Neural cell (in vitro differentiated cells): Measurements from ENCODE around the gene ST6GALNAC4.

Experiments
- EP300 ChIP-seq: fragments of 450-650 bp; conservative IDR thresholded peaks from 2 replicates; pipeline ENCODE4 v1.6.1; 2014; ENCODE audit warnings: antibody characterized with exemption, mild to moderate bottlenecking, moderate library complexity; ENCODE audit not compliant: poor library complexity, severe bottlenecking
- EZH2 ChIP-seq: fragments of 200-600, 300-800 bp; shearing (Covaris generic), sonication (generic); IDR thresholded peaks from 2 replicates; pipeline ENCODE4 v1.6.1; 2014; ENCODE audit warnings: antibody characterized with exemption, low read length, borderline replicate concordance, mild to moderate bottlenecking; ENCODE audit not compliant: insufficient read depth, poor library complexity, severe bottlenecking
- POLR2AphosphoS5 ChIP-seq: IDR thresholded peaks from 2 replicates; pipeline ENCODE4 v1.6.1; 2012
- RAD21 ChIP-seq: fragments of 450-650 bp; conservative IDR thresholded peaks from 2 replicates; pipeline ENCODE4 v1.6.1; 2014; ENCODE audit warnings: antibody characterized with exemption, mild to moderate bottlenecking, moderate library complexity
- SMC3 ChIP-seq: fragments of 450-650 bp; conservative IDR thresholded peaks from 2 replicates; pipeline ENCODE4 v1.6.1; 2014; ENCODE audit warnings: antibody characterized with exemption, mild to moderate bottlenecking, moderate library complexity; ENCODE audit not compliant: poor library complexity
- TAF1 ChIP-seq: IDR thresholded peaks from 2 replicates; pipeline ENCODE4 v1.6.1; 2012; ENCODE audit warnings: low read depth
- TF ChIP-seq, protein P1 (sequence below): fragments of 450-650 bp; IDR thresholded peaks from 2 replicates; pipeline ENCODE4 v1.5.1; 2014; ENCODE audit warnings: antibody characterized with exemption, mild to moderate bottlenecking, moderate library complexity; ENCODE audit not compliant: poor library complexity, severe bottlenecking
- TF ChIP-seq, protein P2 (sequence below): IDR thresholded peaks from 2 replicates; pipeline ENCODE4 v1.6.1; 2012; ENCODE audit warnings: borderline replicate concordance

DNA sequence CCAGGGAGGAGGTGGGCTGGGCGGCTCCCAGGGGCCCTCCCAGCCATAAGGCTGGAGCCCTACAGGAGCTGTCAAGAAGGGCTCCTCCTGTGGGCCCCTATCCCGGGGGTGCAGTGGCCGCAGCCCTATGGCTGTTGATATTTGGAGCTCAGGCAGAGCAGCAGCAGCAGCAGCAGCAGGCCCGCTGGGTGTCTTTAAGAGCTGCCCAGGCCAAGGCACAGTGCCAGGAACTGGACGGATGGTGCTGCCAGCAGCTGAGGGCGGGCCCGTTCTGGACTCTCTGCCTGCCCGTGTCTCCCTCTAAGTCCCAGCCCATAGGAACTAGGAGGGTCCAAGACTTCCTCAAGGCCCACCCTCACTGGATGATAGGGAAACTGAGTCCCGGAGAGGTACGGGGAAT is 43.0 kb downstream of the ST6GALNAC4 start:
- TF ChIP-seq POLR2AphosphoS5 = no peak
- TF ChIP-seq, protein P1, sequence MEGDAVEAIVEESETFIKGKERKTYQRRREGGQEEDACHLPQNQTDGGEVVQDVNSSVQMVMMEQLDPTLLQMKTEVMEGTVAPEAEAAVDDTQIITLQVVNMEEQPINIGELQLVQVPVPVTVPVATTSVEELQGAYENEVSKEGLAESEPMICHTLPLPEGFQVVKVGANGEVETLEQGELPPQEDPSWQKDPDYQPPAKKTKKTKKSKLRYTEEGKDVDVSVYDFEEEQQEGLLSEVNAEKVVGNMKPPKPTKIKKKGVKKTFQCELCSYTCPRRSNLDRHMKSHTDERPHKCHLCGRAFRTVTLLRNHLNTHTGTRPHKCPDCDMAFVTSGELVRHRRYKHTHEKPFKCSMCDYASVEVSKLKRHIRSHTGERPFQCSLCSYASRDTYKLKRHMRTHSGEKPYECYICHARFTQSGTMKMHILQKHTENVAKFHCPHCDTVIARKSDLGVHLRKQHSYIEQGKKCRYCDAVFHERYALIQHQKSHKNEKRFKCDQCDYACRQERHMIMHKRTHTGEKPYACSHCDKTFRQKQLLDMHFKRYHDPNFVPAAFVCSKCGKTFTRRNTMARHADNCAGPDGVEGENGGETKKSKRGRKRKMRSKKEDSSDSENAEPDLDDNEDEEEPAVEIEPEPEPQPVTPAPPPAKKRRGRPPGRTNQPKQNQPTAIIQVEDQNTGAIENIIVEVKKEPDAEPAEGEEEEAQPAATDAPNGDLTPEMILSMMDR = no peak
- TF ChIP-seq SMC3 = no peak
- TF ChIP-seq EP300 = no peak
- no peak for TF ChIP-seq TAF1
- TF ChIP-seq, protein P2, sequence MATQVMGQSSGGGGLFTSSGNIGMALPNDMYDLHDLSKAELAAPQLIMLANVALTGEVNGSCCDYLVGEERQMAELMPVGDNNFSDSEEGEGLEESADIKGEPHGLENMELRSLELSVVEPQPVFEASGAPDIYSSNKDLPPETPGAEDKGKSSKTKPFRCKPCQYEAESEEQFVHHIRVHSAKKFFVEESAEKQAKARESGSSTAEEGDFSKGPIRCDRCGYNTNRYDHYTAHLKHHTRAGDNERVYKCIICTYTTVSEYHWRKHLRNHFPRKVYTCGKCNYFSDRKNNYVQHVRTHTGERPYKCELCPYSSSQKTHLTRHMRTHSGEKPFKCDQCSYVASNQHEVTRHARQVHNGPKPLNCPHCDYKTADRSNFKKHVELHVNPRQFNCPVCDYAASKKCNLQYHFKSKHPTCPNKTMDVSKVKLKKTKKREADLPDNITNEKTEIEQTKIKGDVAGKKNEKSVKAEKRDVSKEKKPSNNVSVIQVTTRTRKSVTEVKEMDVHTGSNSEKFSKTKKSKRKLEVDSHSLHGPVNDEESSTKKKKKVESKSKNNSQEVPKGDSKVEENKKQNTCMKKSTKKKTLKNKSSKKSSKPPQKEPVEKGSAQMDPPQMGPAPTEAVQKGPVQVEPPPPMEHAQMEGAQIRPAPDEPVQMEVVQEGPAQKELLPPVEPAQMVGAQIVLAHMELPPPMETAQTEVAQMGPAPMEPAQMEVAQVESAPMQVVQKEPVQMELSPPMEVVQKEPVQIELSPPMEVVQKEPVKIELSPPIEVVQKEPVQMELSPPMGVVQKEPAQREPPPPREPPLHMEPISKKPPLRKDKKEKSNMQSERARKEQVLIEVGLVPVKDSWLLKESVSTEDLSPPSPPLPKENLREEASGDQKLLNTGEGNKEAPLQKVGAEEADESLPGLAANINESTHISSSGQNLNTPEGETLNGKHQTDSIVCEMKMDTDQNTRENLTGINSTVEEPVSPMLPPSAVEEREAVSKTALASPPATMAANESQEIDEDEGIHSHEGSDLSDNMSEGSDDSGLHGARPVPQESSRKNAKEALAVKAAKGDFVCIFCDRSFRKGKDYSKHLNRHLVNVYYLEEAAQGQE = no peak
- no peak for TF ChIP-seq RAD21
- no peak for TF ChIP-seq EZH2
